GM18519 (cell line): ENCODE data around the gene CLEC18C.
"Not testable (repeated sequence)": the region's sequence is repeated elsewhere in the genome, so short reads cannot be mapped to it uniquely, and the experiment has no call there.

Source experiments
- ATAC-seq: cut with Tn5 transposase; IDR thresholded peaks from one replicate; pipeline ENCODE4 v1.9.1; 2021; ENCODE audit warnings: mild to moderate bottlenecking, moderate library complexity; ENCODE audit not compliant: unreplicated experiment, low FRiP score

The CLEC18C gene

GRCh38 chr16:70158261-70158939 lies 15.2 kb upstream of the CLEC18C start:
- no peak for ATAC-seq

GRCh38 chr16:70159355-70160348 lies 13.9 kb upstream of the CLEC18C start:
- no peak for ATAC-seq

DNA sequence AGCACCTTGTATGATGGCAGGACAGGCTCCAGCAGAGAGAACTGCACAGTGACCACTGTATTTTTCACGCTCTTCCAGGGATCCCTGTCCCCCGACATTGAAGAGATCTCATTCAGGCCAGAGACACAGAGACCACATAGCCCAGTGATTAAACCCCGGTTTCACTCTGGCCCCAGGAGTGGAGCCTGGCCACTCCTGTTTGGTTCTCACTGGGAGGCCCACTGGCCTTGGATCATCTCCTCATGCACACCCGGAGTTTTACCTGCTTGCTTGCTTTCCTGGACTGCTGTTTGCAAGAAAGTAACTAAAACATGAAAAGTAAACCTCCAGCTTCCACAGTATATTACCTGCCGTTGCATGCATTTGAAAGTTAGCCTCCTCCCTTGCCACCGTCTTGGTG lies 13.2 kb upstream of the CLEC18C start:
- no peak for ATAC-seq

DNA sequence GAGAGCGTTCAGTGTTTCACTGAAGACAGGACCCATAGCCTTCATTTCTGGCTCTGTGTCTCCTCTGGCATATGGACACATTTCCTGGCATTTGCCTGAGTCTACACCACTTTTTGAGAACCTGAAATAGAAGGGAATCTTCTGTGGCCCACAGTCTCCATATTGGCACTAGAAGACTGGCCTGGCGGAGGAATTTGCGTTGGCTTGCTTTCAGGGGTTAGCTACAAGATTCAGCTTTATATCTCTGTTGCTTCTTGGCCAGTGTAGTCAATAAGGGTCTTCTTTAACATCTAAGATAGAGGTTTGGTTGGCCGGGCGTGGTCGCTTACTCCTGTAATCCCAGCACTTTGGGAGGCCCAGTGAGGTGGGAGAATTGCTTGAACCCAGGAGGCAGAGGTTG lies 12.8 kb upstream of the CLEC18C start:
- ATAC-seq: no peak

- no peak for ATAC-seq
Measured at GRCh38 chr16:70161350-70161749, 12.2 kb upstream of the CLEC18C start.

- no peak for ATAC-seq
Measured at GRCh38 chr16:70162041-70162451, 11.5 kb upstream of the CLEC18C start.

DNA sequence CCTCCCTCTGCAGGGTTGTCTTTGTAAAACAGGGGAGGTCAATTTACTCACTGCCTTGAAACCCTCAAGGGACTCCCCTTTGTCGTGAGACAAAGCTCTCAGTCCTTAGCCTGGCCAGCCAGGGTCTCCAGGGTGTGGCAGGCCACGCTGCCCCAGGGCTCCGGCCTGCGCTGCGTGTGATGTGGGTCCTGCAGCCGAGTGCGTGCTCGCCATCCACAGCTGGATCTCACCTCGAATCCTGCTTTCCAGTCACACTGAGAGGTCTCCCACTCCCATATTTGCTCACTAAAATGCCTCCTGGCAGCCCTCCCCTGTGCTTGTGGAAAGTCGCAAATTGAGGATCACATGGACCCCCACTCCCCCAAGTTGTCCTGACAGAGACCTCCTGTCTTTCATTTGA lies 10.0 kb upstream of the CLEC18C start:
- no peak for ATAC-seq

GRCh38 chr16:70166688-70167087 lies 6.9 kb upstream of the CLEC18C start:
- ATAC-seq: not testable (repeated sequence)

DNA sequence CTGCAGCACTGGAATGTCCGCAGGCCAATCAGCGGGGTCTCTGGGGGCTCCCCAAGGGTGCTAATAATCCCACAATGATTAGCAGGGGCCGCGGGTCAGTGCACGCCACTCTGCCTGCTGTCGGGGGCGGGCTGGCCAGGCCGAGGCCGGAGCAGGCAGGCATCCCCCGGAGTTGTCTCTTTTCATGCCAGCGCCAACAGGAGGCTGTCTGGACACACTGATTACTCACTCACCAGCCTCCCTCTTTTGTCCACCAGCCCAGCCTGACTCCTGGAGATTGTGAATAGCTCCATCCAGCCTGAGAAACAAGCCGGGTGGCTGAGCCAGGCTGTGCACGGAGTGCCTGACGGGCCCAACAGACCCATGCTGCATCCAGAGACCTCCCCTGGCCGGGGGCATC lies 329 bp downstream of the CLEC18C start:
- ATAC-seq: not testable (repeated sequence)

- ATAC-seq: not testable (repeated sequence)
Measured at GRCh38 chr16:70174387-70174932, 873 bp downstream of the CLEC18C start.

DNA sequence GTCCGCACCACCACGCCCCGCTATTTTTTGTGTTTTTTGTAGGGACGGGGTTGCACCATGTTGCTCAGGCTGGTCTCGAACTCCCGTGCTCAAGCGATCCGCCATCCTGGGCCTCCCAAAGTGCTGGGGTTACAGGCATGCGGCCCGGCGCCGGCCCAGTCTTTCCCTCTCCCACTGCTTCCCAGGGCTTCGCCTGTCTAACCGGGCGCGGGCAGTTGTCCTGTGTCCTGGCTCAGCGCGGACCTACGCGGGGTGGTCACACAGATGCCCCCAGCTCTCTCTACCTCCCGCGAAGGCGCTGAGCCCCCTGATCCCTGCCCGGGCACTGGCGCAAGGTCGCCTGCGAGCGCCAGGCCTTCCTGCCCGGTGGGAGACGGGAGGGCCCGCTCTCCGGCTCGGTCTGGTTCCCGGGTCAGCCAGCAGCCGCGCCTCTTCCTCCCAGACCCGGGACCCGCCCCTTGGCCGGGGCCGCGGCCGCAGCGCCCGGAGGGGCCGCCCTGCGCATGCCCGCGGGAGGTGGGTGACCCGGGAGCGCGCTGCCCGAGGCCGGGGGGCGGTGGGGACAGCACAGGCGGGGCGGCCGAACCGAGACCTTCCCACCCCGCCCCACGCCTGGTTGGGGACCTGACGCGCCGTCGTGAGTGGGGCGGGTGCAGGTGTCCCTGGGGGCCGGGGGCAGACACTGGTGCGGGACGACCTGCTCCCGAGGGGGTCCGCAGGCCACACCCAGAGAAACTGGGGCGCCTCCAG lies 14.4 kb downstream of the CLEC18C start:
- not testable (repeated sequence) for ATAC-seq

DNA sequence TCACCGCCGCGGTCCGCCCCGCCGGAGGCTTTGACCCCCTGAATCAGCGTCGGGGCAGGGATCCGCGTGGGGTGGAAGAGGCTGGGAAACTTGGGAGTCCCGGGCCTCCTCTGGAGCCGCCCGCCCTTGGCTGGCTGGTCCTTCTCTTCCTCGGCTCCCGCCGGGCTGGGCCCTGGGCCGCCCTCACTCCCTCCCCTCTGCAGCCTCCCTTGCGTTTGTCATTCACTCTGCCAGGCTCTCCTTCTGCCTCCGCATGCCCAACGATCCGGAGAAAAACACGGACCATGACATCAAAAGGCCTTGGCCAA lies 15.0 kb downstream of the CLEC18C start:
- not testable (repeated sequence) for ATAC-seq

GRCh38 chr16:70190574-70190973 lies 17.0 kb downstream of the CLEC18C start:
- not testable (repeated sequence) for ATAC-seq

DNA sequence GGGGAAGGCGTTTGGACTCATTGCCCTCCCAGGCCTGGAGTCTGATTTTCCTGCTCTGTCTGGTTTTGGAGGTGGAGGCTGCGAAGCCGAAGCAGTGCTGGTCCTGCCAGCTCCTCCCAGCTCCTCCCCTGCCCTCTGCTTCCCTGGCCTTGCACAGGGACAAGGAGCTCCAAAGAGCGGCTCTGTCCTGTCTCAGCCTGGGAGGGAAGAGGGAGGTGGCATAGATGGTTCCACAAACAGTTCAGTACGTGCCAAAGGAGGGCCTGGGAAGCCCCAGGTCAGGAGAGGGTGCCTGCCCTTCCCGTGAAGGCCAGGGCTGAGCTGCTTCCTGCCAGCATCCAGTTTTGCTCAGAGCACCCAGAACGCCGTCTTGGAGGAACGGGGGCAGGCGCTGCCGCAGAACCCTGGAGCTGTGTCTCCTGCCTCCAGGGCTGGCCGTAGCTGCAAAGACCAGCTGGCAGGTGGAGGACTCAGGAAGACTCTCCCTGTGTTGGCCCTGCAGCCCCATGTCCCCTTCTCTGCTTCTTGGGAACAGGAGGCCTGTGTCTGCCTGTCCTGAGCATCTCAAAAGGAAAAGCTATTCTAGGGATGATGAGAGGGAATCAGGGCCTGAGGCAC lies 23.2 kb downstream of the CLEC18C start:
- not testable (repeated sequence) for ATAC-seq

- ATAC-seq: not testable (repeated sequence)
Measured at GRCh38 chr16:70197611-70198010, 24.0 kb downstream of the CLEC18C start.

DNA sequence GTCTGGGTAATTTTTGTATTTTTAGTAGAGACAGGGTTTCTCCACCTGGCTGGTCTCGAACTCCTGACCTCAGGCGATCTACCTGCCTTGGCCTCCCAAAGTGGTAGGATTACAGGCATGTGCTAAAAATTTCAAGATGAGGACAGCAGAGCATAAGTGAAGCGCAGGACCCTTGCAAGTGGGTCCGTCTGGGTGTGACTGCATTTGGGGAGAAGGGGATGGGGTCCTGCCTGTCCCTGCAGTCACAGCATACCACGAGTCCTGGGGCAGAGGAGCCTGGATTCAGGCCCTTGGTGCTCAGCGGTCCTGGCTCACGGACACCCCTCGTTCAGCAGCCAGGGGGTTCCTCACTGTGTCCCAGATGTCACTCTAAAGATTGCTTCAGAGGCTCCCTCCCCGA lies 24.6 kb downstream of the CLEC18C start:
- ATAC-seq: not testable (repeated sequence)

DNA sequence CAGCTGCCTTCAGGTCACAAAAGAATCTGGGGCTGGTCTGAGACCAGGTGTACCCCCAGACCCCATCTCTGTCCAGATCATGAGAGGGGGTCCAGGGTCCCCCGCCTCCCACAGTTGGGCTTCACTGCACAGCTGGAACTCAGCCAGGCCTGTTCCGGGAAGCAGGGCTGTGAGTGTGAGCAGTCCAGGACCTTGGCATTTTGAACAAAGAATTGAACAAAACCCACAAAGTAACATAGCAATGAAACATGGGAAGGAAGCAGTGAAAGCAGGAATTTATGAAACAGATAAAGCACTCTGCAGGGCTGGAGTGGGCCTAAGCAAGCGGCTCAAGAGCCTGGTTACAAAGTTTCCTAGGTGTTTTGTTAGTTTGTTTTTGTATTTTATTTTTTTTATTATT lies 25.1 kb downstream of the CLEC18C start:
- not testable (repeated sequence) for ATAC-seq

- ATAC-seq: not testable (repeated sequence)
Measured at GRCh38 chr16:70199170-70199569, 25.6 kb downstream of the CLEC18C start.

- ATAC-seq: not testable (repeated sequence)
Measured at GRCh38 chr16:70200063-70200462, 26.5 kb downstream of the CLEC18C start.

- not testable (repeated sequence) for ATAC-seq
Measured at GRCh38 chr16:70203508-70203907, 29.9 kb downstream of the CLEC18C start.
